ENCODE results near the gene CD44. TPM values are rescaled to one million over a fixed set of nuclear protein-coding genes. Genes with fewer than 3 reads are reported as not detected.
"Not testable (repeated sequence)": the region's sequence is repeated elsewhere in the genome, so short reads cannot be mapped to it uniquely, and the experiment has no call there.

CD44 gene
- total RNA-seq, 1 experiment from 2014 or later = 11.4 TPM

- DNase-seq = no peak
- Histone ChIP-seq H3K27me3 (ENCODE audit: control insufficient read depth, insufficient read depth, low read length) (no peaks in the 10 kb centered on the region), H3K4me3 (ENCODE audit: insufficient read depth, low read depth, low read length) (no peak overlapping the region), H3K36me3 (replicated peaks; ENCODE audit: control insufficient read depth, insufficient read depth, low read length) (no peaks in the 10 kb centered on the region)
These were observed 68.8 kb downstream of the CD44 start for GRCh38 chr11:35207471-35208403.

GRCh38 chr11:35208795-35209194 is 69.8 kb downstream of the CD44 start:
- H3K36me3 ChIP-seq (replicated peaks; ENCODE audit: control insufficient read depth, insufficient read depth, low read length) = no peaks in the 10 kb centered on the region
- no peak for DNase-seq
- H3K27me3 ChIP-seq (ENCODE audit: control insufficient read depth, insufficient read depth, low read length) = no peaks in the 10 kb centered on the region
- H3K4me3 ChIP-seq (ENCODE audit: insufficient read depth, low read depth, low read length) = no peak overlapping the region

- no peak for DNase-seq
- H3K4me3 ChIP-seq (ENCODE audit: insufficient read depth, low read depth, low read length) = no peak overlapping the region
- no peaks in the 10 kb centered on the region for H3K27me3 ChIP-seq (ENCODE audit: control insufficient read depth, insufficient read depth, low read length)
- H3K36me3 ChIP-seq (replicated peaks; ENCODE audit: control insufficient read depth, insufficient read depth, low read length) = no peaks in the 10 kb centered on the region
These were observed 72.0 kb downstream of the CD44 start for GRCh38 chr11:35210876-35211546.

- H3K4me3 ChIP-seq (ENCODE audit: insufficient read depth, low read depth, low read length) = no peak overlapping the region
- DNase-seq = no peak
- H3K36me3 ChIP-seq (replicated peaks; ENCODE audit: control insufficient read depth, insufficient read depth, low read length) = no peaks in the 10 kb centered on the region
- no peaks in the 10 kb centered on the region for H3K27me3 ChIP-seq (ENCODE audit: control insufficient read depth, insufficient read depth, low read length)
These were observed 73.0 kb downstream of the CD44 start for GRCh38 chr11:35211952-35212351.

GRCh38 chr11:35214226-35214770 is 75.3 kb downstream of the CD44 start:
- no peak for DNase-seq
- Histone ChIP-seq H3K36me3 (replicated peaks; ENCODE audit: control insufficient read depth, insufficient read depth, low read length) (no peaks in the 10 kb centered on the region), H3K4me3 (ENCODE audit: insufficient read depth, low read depth, low read length) (no peak overlapping the region), H3K27me3 (ENCODE audit: control insufficient read depth, insufficient read depth, low read length) (no peaks in the 10 kb centered on the region)

GRCh38 chr11:35214792-35215193 is 75.8 kb downstream of the CD44 start:
- H3K27me3 ChIP-seq (ENCODE audit: control insufficient read depth, insufficient read depth, low read length) = no peaks in the 10 kb centered on the region
- no peak overlapping the region for H3K4me3 ChIP-seq (ENCODE audit: insufficient read depth, low read depth, low read length)
- H3K36me3 ChIP-seq (replicated peaks; ENCODE audit: control insufficient read depth, insufficient read depth, low read length) = no peaks in the 10 kb centered on the region
- peak; percentile 4 for DNase-seq

GRCh38 chr11:35215945-35216344 is 77.0 kb downstream of the CD44 start:
- H3K27me3 ChIP-seq (ENCODE audit: control insufficient read depth, insufficient read depth, low read length) = no peaks in the 10 kb centered on the region
- no peak for DNase-seq
- no peaks in the 10 kb centered on the region for H3K36me3 ChIP-seq (replicated peaks; ENCODE audit: control insufficient read depth, insufficient read depth, low read length)
- H3K4me3 ChIP-seq (ENCODE audit: insufficient read depth, low read depth, low read length) = no peak overlapping the region

- no peak for DNase-seq
- Histone ChIP-seq H3K4me3 (ENCODE audit: insufficient read depth, low read depth, low read length) (no peak overlapping the region), H3K27me3 (ENCODE audit: control insufficient read depth, insufficient read depth, low read length) (no peaks in the 10 kb centered on the region), H3K36me3 (replicated peaks; ENCODE audit: control insufficient read depth, insufficient read depth, low read length) (no peaks in the 10 kb centered on the region)
These were observed 78.1 kb downstream of the CD44 start for GRCh38 chr11:35216962-35217678.

GRCh38 chr11:35218956-35219355 is 80.0 kb downstream of the CD44 start:
- Histone ChIP-seq H3K36me3 (replicated peaks; ENCODE audit: control insufficient read depth, insufficient read depth, low read length) (no peaks in the 10 kb centered on the region), H3K27me3 (ENCODE audit: control insufficient read depth, insufficient read depth, low read length) (no peaks in the 10 kb centered on the region), H3K4me3 (ENCODE audit: insufficient read depth, low read depth, low read length) (no peak overlapping the region)
- no peak for DNase-seq

GRCh38 chr11:35223371-35223796 is 84.4 kb downstream of the CD44 start:
- Histone ChIP-seq H3K4me3 (ENCODE audit: insufficient read depth, low read depth, low read length) (no peak overlapping the region), H3K27me3 (ENCODE audit: control insufficient read depth, insufficient read depth, low read length) (no peaks in the 10 kb centered on the region), H3K36me3 (replicated peaks; ENCODE audit: control insufficient read depth, insufficient read depth, low read length) (no peaks in the 10 kb centered on the region)
- DNase-seq = no peak

- H3K36me3 ChIP-seq (replicated peaks; ENCODE audit: control insufficient read depth, insufficient read depth, low read length) = no peaks in the 10 kb centered on the region
- H3K27me3 ChIP-seq (ENCODE audit: control insufficient read depth, insufficient read depth, low read length) = no peaks in the 10 kb centered on the region
- no peak overlapping the region for H3K4me3 ChIP-seq (ENCODE audit: insufficient read depth, low read depth, low read length)
- no peak for DNase-seq
These were observed 85.0 kb downstream of the CD44 start for GRCh38 chr11:35223991-35224390.

- Histone ChIP-seq H3K4me3 (ENCODE audit: insufficient read depth, low read depth, low read length) (no peak overlapping the region), H3K27me3 (ENCODE audit: control insufficient read depth, insufficient read depth, low read length) (no peaks in the 10 kb centered on the region), H3K36me3 (replicated peaks; ENCODE audit: control insufficient read depth, insufficient read depth, low read length) (no peaks in the 10 kb centered on the region)
- no peak for DNase-seq
These were observed 87.1 kb downstream of the CD44 start for GRCh38 chr11:35225946-35226520.

- not testable (repeated sequence) for H3K27me3 ChIP-seq (ENCODE audit: control insufficient read depth, insufficient read depth, low read length); H3K4me3 ChIP-seq (ENCODE audit: insufficient read depth, low read depth, low read length); H3K36me3 ChIP-seq (replicated peaks; ENCODE audit: control insufficient read depth, insufficient read depth, low read length)
These were observed 87.8 kb downstream of the CD44 start for GRCh38 chr11:35226756-35227155.

More at GRCh38 chr11:35226756-35227155, 87.8 kb downstream of the CD44 start:
- not testable (repeated sequence) for DNase-seq

Measured in H7 (cell line).